GM19438 (cell line): Measurements from ENCODE around the gene MGMT.

ENCODE experiments used
- ATAC-seq: cut with Tn5 transposase; IDR thresholded peaks from one replicate; pipeline ENCODE4 v1.9.1; 2021; ENCODE audit warnings: low read depth; ENCODE audit not compliant: unreplicated experiment

Gene MGMT

DNA sequence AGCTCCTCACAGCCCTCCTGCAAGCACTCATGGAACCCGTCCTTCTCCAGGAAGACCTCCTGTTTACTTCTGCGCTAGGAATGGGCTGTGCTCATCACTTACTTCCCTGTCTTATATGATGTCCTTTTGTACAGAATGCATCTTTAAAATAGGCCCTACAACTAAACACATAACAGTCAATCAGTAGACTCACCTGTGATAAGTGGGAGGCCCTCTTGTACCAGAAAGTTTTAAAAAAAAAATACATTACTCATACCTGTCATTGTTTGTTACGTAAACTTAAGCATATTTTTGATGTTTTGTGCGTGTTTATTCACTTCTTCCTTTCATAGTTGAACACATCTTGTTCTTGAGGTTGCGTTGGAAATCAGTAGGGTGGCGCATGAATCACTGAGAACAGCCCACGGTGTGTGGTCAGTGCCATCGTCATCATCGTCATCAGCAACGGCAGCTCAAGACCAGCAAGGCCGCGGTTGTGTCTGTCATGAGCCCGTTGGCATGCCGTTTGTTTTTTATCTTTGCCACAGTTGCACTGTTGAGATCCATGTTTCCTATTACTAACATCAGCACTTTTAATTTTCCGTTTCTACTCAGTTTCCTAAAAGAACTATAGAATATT, 232.8 kb downstream of the MGMT start:
- ATAC-seq, result no peak

- no peak for ATAC-seq
Measured at GRCh38 chr10:129702605-129703004, 235.6 kb downstream of the MGMT start.

- no peak for ATAC-seq
Measured at GRCh38 chr10:129703287-129704137, 236.5 kb downstream of the MGMT start.

DNA sequence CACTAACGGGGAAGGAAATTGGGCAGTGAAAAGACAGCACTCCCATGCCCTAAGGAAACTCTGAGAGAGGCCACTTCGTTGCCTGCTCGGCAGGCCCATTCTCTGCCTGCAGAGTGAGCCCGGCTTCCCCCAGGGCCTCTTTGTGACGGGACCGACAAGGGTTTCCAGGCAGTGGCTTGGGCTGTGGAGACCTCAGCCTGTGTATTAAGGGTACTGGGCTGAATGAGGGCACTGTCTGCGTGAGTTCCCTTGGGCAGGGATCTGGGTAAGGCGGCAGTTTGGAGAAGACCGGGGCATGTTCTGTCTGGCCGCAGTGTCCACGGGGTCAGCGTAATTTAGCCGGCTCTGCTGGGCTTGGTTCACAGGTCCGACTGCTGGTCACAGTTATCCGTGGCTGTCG, 237.2 kb downstream of the MGMT start:
- ATAC-seq, result no peak

GRCh38 chr10:129704786-129705525, 237.9 kb downstream of the MGMT start:
- ATAC-seq, result no peak

DNA sequence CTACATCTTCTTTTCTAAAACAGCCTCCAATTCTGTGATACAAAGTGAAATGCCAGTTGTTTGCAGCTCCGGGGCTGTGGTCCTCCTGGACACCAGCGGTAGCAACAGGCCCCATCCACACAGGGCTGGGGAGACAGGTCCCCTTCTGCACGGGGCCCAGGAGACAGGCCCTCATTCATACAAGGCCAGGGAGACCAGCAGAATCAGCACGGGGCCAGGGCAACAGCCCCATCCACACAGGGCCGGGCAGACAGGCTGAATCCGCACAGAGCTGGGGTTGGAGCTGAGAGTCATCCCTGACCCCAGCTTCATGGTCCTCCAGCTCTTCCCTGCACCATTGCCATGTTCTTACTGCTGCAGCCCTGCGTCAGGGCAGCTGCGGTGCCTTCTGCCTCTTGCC, 238.6 kb downstream of the MGMT start:
- ATAC-seq, result no peak

DNA sequence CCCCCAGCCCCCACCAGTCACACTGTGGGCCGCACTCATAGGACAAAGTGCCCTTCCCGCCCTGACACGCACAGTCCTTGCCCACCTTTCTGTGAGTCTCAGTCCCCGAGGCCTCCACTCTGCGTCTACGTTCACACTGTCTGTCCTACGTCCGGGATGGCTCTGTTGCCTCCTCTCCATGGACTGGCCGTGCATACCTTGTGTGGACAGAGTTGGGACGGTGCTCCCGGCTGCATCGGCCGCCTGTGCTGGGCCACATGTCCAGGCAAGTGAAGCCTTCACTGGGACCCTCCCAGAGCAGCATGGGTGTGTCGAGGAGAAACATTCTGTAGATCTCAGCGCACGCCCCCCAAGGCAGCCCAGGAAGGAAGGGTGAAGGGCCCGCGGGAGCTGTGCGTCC, 239.0 kb downstream of the MGMT start:
- ATAC-seq, result no peak

GRCh38 chr10:129706523-129706922, 239.5 kb downstream of the MGMT start:
- no peak for ATAC-seq

DNA sequence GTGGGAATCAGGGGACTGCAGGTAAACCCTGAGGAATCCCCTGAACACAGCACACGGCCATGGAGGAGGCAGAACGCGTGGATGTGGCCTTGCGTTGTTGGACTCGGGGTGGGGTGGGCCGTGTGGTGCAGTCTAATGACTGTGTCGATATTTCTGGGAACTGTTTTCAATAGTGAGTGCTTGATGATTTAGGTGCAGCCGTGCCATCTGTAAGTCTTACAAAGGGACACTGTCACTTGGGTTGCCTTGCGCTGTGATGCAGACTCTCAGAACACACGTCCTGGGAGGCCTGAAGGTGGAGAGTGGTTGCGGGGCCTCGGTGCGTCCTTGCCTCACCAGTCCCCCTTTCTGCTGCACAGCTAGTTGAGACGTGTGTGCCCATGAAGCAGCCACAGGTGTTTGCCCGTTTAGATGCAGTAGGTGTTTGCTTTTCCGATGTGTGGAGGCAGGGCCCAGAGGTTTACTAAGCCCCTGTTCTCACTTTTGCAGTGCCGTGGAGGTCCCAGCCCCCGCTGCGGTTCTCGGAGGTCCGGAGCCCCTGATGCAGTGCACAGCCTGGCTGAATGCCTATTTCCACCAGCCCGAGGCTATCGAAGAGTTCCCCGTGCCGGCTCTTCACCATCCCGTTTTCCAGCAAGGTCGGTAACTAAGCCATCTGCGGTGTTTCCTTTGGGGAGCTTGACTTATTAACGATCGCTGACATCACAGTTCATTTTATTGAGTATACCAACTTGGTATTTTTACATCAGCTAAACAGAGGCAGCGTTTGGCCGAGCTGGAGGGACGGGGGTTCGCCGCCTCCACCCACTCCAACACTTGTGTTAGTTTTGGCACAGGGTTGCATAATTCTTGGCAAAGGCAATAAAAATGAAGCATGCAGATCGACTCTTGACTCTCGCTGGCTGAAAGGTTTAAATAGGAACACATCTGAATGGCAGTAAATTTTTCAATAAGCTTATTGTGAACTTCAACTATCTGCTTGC, 240.7 kb downstream of the MGMT start:
- ATAC-seq, result no peak

DNA sequence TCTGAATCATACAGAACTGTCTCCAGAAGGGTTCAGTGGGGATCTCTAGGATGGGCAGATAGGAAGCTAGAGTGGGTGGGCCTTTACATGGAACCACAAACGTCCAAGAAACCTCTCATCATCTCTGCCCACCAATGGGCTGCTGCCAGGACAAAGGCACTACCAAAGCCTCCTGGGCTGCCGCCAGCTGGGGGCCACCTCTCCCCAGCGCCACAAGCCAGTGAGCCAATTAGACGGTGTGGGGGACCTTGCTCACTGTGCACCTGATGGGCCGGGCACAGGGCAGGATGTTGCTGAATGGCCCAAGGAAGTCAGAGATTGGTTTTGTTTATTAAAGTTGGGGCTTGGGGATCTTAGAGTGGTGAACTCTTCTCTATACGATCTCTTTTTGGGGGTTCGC, 242.1 kb downstream of the MGMT start:
- no peak for ATAC-seq

DNA sequence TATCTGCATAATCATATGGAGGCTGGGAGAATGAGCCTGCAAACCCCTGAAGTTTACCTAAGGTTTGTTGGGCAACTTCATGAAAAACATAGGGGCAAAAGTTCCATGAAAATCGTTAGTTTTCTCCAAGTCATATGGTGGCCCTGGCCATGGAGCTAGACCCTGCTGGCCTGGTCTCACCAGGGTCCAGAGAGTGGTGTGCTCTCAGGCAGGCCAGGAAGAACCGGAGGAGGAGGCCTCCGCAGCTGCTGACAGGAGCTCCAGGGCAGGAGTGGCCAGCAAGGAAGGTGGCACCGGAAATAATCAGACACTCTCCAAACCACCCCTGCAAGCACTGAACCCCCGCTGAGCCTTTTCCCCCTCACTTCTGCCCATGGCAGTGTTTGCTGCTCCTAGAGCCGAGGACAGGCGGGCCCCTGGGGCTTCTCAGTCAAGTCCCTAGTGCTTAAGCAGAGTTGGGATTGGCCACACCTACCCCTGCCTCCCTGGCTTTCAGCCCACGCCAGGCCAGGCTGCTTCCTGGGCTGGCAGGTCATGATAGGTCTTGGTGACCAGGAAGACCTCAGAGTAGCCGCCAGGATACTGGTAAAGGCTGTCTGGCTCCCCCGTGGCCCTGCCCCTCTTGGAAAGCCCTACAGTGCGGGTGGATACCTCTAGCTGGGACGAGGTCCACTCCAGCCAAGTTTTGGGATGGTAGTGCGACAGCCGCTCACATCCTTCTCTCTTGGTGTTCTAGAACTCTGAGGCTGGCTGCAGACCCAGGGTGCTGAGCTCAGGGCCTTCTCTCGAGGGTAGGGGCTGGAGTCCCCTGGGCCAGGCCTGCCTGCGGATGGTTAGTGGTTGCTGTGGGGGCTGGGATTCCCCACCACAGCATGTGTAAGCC, 242.8 kb downstream of the MGMT start:
- ATAC-seq, result no peak

GRCh38 chr10:129710510-129710847, 243.4 kb downstream of the MGMT start:
- ATAC-seq, result no peak

DNA sequence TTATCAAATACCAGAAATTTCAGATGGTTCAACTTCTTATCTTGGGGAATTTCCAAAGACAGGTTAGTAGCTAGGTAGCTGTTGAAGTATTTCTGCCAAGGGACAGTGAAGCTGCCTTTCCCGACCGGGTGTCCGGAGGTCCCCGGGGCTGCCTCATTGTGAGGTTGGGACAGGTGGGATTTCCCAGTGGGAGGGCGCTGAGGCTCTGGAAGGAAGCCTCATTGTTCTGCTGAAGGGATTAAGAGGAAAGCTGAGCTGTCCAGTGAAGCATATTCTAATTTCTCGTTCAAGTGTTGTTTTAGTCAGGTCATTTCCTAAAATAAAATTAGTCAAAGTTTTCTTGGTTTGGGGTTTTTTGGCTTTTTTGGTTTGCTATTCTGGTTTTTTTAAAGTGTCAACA, 244.2 kb downstream of the MGMT start:
- ATAC-seq, result no peak

DNA sequence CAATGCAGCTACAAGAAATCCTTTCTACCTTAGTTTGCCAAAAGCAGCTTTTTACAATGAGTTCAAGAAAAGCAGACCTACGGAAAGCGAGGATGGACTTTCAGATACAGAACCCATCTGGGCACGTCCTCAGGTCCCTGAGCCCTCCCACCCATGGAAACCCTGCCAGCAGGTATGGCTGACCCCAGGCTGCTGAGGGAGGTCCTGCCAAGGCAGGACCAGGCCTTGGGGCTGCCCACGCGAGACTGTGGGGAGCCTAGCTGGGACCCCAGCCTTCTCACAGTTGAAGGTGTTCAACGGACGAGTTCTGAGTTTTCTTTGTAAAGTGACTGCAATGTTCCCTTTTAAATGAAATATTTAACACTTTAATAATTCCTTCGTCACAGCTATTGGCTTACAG, 245.0 kb downstream of the MGMT start:
- no peak for ATAC-seq

DNA sequence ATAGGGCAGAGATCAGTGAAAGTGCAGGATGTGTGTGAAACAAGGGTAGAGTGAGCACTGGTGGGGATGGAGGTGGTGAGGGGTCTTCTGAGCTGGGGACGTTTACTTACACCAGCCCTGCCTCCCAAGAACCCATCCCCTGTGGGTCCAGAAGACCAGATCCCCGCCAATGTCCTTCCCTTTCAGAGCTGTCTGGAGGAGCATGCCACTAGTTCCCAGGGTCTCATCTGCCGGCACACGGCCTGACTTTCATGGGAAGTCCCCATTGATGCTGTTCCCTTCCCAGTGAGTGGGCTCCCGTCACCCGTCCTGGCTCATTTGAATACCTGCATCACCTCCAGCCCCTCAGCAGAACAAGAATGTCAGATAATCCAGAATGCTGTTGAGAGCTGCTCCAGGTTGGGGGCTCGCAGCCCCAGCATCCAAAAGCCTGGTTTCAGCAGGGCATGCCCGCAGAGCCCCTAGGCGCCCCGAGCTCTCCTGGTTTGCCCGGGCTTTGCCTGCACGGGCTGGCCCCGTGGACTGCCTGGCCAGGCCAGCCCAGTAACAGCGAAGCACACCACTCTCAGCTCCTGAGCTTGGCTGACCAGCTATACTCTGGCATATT, 246.7 kb downstream of the MGMT start:
- no peak for ATAC-seq

DNA sequence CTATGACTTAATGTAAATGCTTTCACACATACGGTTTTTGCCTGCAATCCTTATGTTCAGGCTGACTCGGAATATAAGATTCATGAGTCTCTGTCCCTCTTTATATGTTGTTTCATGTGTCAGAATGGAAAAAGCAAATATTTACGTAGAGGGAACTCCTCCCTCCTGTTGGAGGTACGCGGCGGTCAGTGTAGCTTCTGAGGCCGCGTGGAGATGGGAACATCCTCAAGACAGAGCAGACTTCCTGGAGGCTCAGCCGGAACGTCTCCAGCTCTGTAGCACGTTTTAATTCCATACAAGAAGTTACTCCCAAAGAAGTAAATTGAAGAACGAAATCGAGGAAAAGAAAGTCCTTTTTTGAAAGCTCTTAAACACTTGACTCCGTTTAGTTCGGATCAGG, 248.8 kb downstream of the MGMT start:
- ATAC-seq, result no peak

GRCh38 chr10:129716211-129716681, 249.2 kb downstream of the MGMT start:
- no peak for ATAC-seq

DNA sequence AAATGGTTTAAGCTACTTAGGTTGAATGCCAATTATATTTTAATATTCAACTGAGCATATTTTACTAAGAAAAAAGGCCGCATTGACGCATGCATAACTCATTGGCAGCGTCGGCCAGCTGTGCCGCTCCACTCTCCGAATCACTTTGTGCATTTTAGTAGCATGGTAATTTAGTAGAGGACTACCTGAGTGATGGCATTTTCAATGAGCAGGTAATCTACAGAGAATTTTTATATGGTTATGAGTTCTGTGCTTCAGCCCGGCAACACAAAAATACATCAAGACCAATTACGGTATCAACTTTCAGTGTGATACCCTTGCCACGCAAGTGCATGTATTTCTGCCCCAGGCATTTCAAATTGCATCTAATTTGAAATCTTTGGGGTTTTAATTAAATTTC, 249.8 kb downstream of the MGMT start:
- ATAC-seq, result no peak
